GM23338 (cell line): ENCODE data around the gene ATPAF1.

Experiments
- CREB1 ChIP-seq: fragments of 250-450 bp; sonication (Bioruptor Pico); IDR thresholded peaks from 2 replicates; pipeline ENCODE4 v1.5.0; 2020; ENCODE audit warnings: low read depth, mild to moderate bottlenecking, moderate library complexity
- EZH2 ChIP-seq: fragments of 200-600 bp; sonication (generic); IDR thresholded peaks from one replicate; pipeline ENCODE4 v1.8.0; 2017; ENCODE audit warnings: antibody characterized with exemption, mild to moderate bottlenecking, low read depth; ENCODE audit not compliant: unreplicated experiment
- EZH2phosphoT487 ChIP-seq: fragments of 200-600 bp; sonication (generic); IDR thresholded peaks from one replicate; pipeline ENCODE4 v1.8.1; 2018; ENCODE audit warnings: antibody characterized with exemption; ENCODE audit not compliant: unreplicated experiment
- JUNB ChIP-seq: IDR thresholded peaks from one replicate; pipeline ENCODE4 v1.6.1; 2016; ENCODE audit warnings: antibody characterized with exemption; ENCODE audit not compliant: unreplicated experiment
- NANOG ChIP-seq: IDR thresholded peaks from 2 replicates; pipeline ENCODE4 v1.6.1; 2016; ENCODE audit warnings: antibody characterized with exemption, borderline replicate concordance
- POLR2AphosphoS5 ChIP-seq: IDR thresholded peaks from 2 replicates; pipeline ENCODE4 v1.6.1; 2016; ENCODE audit warnings: antibody characterized with exemption, low read depth
- STAT1 ChIP-seq: IDR thresholded peaks from one replicate; pipeline ENCODE4 v1.6.1; 2016; ENCODE audit warnings: antibody characterized with exemption; ENCODE audit not compliant: unreplicated experiment
- ZNF114 ChIP-seq: fragments of 250-450 bp; sonication (Bioruptor Pico); IDR thresholded peaks from 2 replicates; pipeline ENCODE4 v1.5.0; 2020; ENCODE audit warnings: mild to moderate bottlenecking, moderate library complexity
- ZNF331 ChIP-seq: fragments of 250-450 bp; sonication (Bioruptor Pico); IDR thresholded peaks from 2 replicates; pipeline ENCODE4 v1.5.0; 2020; ENCODE audit warnings: low read depth, mild to moderate bottlenecking, moderate library complexity
- TF ChIP-seq, protein P1 (sequence below), 2 experiments: fragments of 200-600 bp in 1 of 2; sonication (generic) in 1 of 2; conservative IDR thresholded peaks; 2 replicates each; pipeline versions ENCODE4 v1.5.1 to v1.6.1; 2016 to 2017; ENCODE audit warnings: antibody characterized with exemption in 2 of 2, low read depth in 2 of 2, mild to moderate bottlenecking in 2 of 2, moderate library complexity in 1 of 2
- TF ChIP-seq, protein P2 (sequence below): IDR thresholded peaks from one replicate; pipeline ENCODE4 v1.6.1; 2018; ENCODE audit warnings: antibody characterized with exemption; ENCODE audit not compliant: unreplicated experiment
- TF ChIP-seq, protein P3 (sequence below): IDR thresholded peaks from 2 replicates; pipeline ENCODE4 v1.6.1; 2016; ENCODE audit warnings: antibody characterized with exemption

DNA sequence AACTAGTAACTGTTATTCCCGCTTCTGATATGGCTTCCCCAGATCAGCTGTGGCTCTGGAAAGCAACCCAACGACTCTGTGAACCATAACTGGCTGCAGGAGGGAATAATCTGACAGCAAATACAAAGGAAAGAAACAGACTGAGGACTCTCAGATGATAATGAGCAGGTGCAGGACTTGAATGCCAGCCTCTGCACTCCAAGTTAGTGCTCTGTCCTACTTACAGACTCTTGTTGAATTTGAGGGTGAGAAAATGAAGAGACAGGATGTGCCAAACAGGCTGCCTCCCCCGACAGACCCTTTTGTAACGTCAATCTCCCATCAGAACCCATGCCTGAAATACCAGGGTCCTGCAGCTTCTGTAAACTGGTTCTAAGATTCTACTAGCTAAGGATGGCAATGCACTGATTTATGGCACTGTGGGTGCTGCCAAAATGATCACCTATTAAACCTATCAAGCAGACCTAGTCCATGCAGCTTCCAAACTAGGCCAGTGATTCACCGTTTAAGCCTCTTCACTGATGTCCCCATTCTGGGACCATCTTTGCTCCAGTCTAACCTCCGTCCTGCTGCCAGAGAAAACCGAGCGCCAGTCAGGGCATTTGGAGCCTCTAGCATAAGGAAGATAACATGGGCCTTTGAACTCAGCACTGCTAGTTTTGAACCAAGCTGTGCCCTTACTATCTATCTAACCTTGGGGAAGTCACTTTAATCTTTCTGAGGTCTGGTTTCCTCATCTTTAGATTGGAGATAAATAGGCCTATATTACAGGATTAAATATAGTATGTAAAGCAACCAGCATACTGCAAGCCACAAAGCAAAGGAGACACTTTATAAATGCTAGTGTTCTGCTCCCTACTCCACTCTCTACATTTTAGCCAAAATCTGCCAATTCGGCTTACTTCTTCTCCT lies 68.8 kb downstream of the ATPAF1 start:
- no peak for TF ChIP-seq EZH2
- TF ChIP-seq, protein P1, sequence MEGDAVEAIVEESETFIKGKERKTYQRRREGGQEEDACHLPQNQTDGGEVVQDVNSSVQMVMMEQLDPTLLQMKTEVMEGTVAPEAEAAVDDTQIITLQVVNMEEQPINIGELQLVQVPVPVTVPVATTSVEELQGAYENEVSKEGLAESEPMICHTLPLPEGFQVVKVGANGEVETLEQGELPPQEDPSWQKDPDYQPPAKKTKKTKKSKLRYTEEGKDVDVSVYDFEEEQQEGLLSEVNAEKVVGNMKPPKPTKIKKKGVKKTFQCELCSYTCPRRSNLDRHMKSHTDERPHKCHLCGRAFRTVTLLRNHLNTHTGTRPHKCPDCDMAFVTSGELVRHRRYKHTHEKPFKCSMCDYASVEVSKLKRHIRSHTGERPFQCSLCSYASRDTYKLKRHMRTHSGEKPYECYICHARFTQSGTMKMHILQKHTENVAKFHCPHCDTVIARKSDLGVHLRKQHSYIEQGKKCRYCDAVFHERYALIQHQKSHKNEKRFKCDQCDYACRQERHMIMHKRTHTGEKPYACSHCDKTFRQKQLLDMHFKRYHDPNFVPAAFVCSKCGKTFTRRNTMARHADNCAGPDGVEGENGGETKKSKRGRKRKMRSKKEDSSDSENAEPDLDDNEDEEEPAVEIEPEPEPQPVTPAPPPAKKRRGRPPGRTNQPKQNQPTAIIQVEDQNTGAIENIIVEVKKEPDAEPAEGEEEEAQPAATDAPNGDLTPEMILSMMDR (conservative IDR thresholded peaks at IDR 0.05; ENCODE audit: low read depth in 2 of 2): no peak
- TF ChIP-seq POLR2AphosphoS5: no peak
- TF ChIP-seq, protein P2, sequence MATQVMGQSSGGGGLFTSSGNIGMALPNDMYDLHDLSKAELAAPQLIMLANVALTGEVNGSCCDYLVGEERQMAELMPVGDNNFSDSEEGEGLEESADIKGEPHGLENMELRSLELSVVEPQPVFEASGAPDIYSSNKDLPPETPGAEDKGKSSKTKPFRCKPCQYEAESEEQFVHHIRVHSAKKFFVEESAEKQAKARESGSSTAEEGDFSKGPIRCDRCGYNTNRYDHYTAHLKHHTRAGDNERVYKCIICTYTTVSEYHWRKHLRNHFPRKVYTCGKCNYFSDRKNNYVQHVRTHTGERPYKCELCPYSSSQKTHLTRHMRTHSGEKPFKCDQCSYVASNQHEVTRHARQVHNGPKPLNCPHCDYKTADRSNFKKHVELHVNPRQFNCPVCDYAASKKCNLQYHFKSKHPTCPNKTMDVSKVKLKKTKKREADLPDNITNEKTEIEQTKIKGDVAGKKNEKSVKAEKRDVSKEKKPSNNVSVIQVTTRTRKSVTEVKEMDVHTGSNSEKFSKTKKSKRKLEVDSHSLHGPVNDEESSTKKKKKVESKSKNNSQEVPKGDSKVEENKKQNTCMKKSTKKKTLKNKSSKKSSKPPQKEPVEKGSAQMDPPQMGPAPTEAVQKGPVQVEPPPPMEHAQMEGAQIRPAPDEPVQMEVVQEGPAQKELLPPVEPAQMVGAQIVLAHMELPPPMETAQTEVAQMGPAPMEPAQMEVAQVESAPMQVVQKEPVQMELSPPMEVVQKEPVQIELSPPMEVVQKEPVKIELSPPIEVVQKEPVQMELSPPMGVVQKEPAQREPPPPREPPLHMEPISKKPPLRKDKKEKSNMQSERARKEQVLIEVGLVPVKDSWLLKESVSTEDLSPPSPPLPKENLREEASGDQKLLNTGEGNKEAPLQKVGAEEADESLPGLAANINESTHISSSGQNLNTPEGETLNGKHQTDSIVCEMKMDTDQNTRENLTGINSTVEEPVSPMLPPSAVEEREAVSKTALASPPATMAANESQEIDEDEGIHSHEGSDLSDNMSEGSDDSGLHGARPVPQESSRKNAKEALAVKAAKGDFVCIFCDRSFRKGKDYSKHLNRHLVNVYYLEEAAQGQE: no peak
- no peak for TF ChIP-seq NANOG
- no peak for TF ChIP-seq ZNF331
- no peak for TF ChIP-seq CREB1 (CRISPR knock-in tag)
- TF ChIP-seq EZH2phosphoT487: no peak
- TF ChIP-seq, protein P3, sequence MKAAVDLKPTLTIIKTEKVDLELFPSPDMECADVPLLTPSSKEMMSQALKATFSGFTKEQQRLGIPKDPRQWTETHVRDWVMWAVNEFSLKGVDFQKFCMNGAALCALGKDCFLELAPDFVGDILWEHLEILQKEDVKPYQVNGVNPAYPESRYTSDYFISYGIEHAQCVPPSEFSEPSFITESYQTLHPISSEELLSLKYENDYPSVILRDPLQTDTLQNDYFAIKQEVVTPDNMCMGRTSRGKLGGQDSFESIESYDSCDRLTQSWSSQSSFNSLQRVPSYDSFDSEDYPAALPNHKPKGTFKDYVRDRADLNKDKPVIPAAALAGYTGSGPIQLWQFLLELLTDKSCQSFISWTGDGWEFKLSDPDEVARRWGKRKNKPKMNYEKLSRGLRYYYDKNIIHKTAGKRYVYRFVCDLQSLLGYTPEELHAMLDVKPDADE: no peak
- no peak for TF ChIP-seq JUNB
- TF ChIP-seq ZNF114 (CRISPR knock-in tag): no peak
- TF ChIP-seq STAT1: no peak
